Fibroblast of lung (primary cell): ENCODE results near the gene RPS16. TPM values are rescaled to one million over a fixed set of nuclear protein-coding genes. Genes with fewer than 3 reads are reported as not detected.

Experiments
- DNase-seq, 2 donors: peaks; one replicate each; pipeline versions ENCODE4 v3.0.0 to v3.0.0-alpha.2; 2010; ENCODE audit warnings: low read depth in 2 of 2
- H2AFZ ChIP-seq: 2 replicates; pipeline ENCODE4 v1.5.1; 2012; ENCODE audit warnings: low read length, control low read depth, inconsistent platforms
- H3K27ac ChIP-seq: 2 replicates; pipeline ENCODE4 v1.5.1; 2011; ENCODE audit warnings: low read length, control low read depth; ENCODE audit not compliant: insufficient read depth
- H3K27me3 ChIP-seq: 2 replicates; pipeline ENCODE4 v1.5.1; 2011; ENCODE audit warnings: mild to moderate bottlenecking, low read length; ENCODE audit not compliant: control insufficient read depth, insufficient read depth
- H3K36me3 ChIP-seq: 2 replicates; pipeline ENCODE4 v1.5.1; 2011; ENCODE audit warnings: low read length; ENCODE audit not compliant: control insufficient read depth, insufficient read depth
- H3K4me1 ChIP-seq: 2 replicates; pipeline ENCODE4 v1.5.1; 2011; ENCODE audit warnings: low read length; ENCODE audit not compliant: control insufficient read depth, insufficient read depth; ENCODE audit errors: extremely low read depth
- H3K4me2 ChIP-seq: 2 replicates; pipeline ENCODE4 v1.5.1; 2011; ENCODE audit warnings: low read length, control low read depth; ENCODE audit not compliant: insufficient read depth; ENCODE audit errors: extremely low read depth
- H3K4me3 ChIP-seq, 4 experiments: fragments of 200-600 bp in 1 of 4; sonication (generic) in 1 of 4; replicated peaks in 1 of 4; 2 replicates each; pipeline ENCODE4 v1.5.1; 2011 to 2016; ENCODE audit warnings: low read length in 4 of 4, low read depth in 3 of 4, mild to moderate bottlenecking in 3 of 4, control low read depth in 2 of 4, inconsistent platforms in 1 of 4, mixed read lengths in 1 of 4; ENCODE audit not compliant: insufficient read depth in 1 of 4; ENCODE audit errors: control extremely low read depth in 1 of 4
- H3K79me2 ChIP-seq: 2 replicates; pipeline ENCODE4 v1.5.1; 2012; ENCODE audit warnings: mild to moderate bottlenecking, low read length, inconsistent platforms; ENCODE audit not compliant: control insufficient read depth, insufficient read depth
- H3K9ac ChIP-seq: 2 replicates; pipeline ENCODE4 v1.5.1; 2011; ENCODE audit warnings: mild to moderate bottlenecking, low read length, control low read depth; ENCODE audit not compliant: insufficient read depth
- H3K9me3 ChIP-seq: 2 replicates; pipeline ENCODE4 v1.5.1; 2012; ENCODE audit warnings: low read depth, low read length; ENCODE audit not compliant: control insufficient read depth, insufficient read depth
- H4K20me1 ChIP-seq: 2 replicates; pipeline ENCODE4 v1.5.1; 2011; ENCODE audit warnings: low read length; ENCODE audit not compliant: control insufficient read depth, insufficient read depth; ENCODE audit errors: extremely low read depth
- CTCF ChIP-seq, 2 donors: IDR thresholded peaks in 1 of 2; conservative IDR thresholded peaks in 1 of 2; 1 replicate in 1 of 2; 2 replicates in 1 of 2; pipeline ENCODE4 v1.5.1; 2011 to 2012; ENCODE audit warnings: low read length in 2 of 2, control low read depth in 1 of 2, inconsistent platforms in 1 of 2, low read depth in 1 of 2, mild to moderate bottlenecking in 1 of 2
- EZH2 ChIP-seq: IDR thresholded peaks from 2 replicates; pipeline ENCODE4 v1.5.1; 2012; ENCODE audit warnings: low read length, control low read depth, mild to moderate bottlenecking; ENCODE audit errors: missing control alignments
- polyA plus RNA-seq, 2 donors: library from polyadenylated mRNA; depleted of rRNA in 1 of 2; stranded (reverse) in 1 of 2; unstranded in 1 of 2; fragments of >200 nt; gene quantifications; 2 replicates each; pipeline ENCODE4 v1.2.1, GENCODE V29; 2011 to 2012; ENCODE audit warnings: missing spikeins in 1 of 2
- total RNA-seq: library from RNA; depleted of rRNA; stranded (reverse); fragments of >200 nt; gene quantifications from 2 replicates; pipeline ENCODE4 v1.2.1, GENCODE V29; 2014

Gene RPS16
- total and polyA plus RNA-seq, 2 donors (not counting 1 experiment from before 2014, with no cell fraction given) = 149 to 1,704 TPM

- DNase-seq = no peak
- Histone ChIP-seq H2AFZ (no peak overlapping the region), H3K36me3 (peaks cover 13% of the 10 kb centered on the region), H3K79me2 (peaks cover 29% of the 10 kb centered on the region), H3K27me3 (no peaks in the 10 kb centered on the region), H3K27ac (peak overlapping the region; percentile 57), H4K20me1 (no peaks in the 10 kb centered on the region), H3K9ac (peak overlapping the region; percentile 91), H3K4me2 (peak overlapping the region; percentile 61), H3K4me3 (peak overlapping the region; percentile 57 to 86 (median 76)), H3K4me1 (peaks cover 13% of the 10 kb centered on the region), H3K9me3 (no peaks in the 10 kb centered on the region)
- no peak for TF ChIP-seq CTCF (conservative IDR thresholded peaks at IDR 0.05 in 1 of 2, IDR thresholded peaks at IDR 0.05 in 1 of 2; ENCODE audit: low read depth in 1 of 2, low read length in 2 of 2)
- no peak for TF ChIP-seq EZH2
These were observed 584 bp upstream of the RPS16 start for GRCh38 chr19:39436350-39436716.

DNA sequence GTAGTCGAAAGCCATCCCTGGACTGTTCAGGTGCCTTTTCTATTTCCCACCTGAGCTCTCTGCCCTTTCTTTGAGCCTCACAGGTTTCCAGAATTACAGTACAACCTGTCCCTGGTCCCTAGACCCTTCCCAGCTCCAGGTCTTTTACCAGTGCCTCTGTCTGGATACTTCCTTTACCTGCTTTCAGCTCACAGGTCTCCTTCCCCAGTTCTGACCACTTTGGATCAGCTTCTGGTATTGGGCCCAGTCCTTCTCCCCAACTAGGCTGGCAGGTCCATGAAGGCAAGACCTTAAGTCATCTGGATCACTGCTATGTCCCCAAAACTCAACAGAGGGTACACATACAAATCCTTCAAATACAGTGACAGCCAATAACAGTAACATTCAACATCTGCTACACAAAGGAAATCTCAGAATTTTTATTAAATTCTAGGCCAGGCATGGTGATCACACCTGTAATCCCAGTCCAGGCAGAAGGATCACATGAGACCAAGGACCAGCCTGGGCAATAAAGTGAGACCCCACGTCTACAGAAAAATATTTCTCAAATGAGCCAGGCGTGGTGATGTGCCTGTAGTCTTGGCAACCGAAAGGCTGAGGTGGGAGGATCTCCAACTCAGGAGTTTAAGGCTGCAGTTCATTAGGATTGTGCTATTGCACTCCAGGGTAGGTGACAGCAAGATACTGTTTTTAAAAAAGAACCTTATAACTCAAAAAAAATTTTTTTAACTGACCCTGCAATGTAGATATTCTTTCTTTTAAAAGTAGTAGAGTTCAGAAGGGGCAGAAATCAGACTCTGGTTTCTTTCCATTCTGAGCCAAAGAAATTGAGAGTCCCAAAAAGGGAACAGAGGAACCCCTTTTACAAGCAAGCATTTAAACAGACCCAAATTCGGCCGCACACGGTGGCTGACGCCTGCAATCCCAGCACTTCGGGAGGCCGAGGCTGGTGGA, 1.3 kb downstream of the RPS16 start:
- peak overlapping the region; percentile 82 to 96 (median 90) for H3K4me3 ChIP-seq
- H3K27me3 ChIP-seq = no peaks in the 10 kb centered on the region
- no peaks in the 10 kb centered on the region for H3K9me3 ChIP-seq
- peak overlapping the region; percentile 36 for H3K9ac ChIP-seq
- DNase-seq = no peak
- H3K79me2 ChIP-seq = peaks cover 29% of the 10 kb centered on the region
- H3K27ac ChIP-seq = peak overlapping the region; percentile 93
- no peak overlapping the region for H2AFZ ChIP-seq
- H3K4me1 ChIP-seq = peaks cover 13% of the 10 kb centered on the region
- TF ChIP-seq CTCF (conservative IDR thresholded peaks at IDR 0.05 in 1 of 2, IDR thresholded peaks at IDR 0.05 in 1 of 2; ENCODE audit: low read depth in 1 of 2, low read length in 2 of 2) (no peak), EZH2 (no peak)
- peak overlapping the region; percentile 73 for H3K4me2 ChIP-seq
- peaks cover 14% of the 10 kb centered on the region for H3K36me3 ChIP-seq
- H4K20me1 ChIP-seq = no peaks in the 10 kb centered on the region

GRCh38 chr19:39433480-39434079, 2.2 kb downstream of the RPS16 start:
- Histone ChIP-seq H3K4me2 (peak overlapping the region; percentile 73), H2AFZ (no peak overlapping the region), H3K4me1 (peaks cover 18% of the 10 kb centered on the region), H3K27ac (peak overlapping the region; percentile 93), H3K9ac (no peak overlapping the region), H3K36me3 (peaks cover 14% of the 10 kb centered on the region), H3K9me3 (no peaks in the 10 kb centered on the region), H3K4me3 (peak overlapping the region in 1 of 4 experiments; percentile 82), H4K20me1 (no peaks in the 10 kb centered on the region), H3K27me3 (no peaks in the 10 kb centered on the region), H3K79me2 (peaks cover 29% of the 10 kb centered on the region)
- no peak for DNase-seq
- TF ChIP-seq EZH2 = no peak
- TF ChIP-seq CTCF (conservative IDR thresholded peaks at IDR 0.05 in 1 of 2, IDR thresholded peaks at IDR 0.05 in 1 of 2; ENCODE audit: low read depth in 1 of 2, low read length in 2 of 2) = no peak
